T-helper 2 cell treated with Interferon-gamma antibody and Interleukin-4, amounts not matched to agents 5 μg/mL and 100 μg/mL, for 36 hours (primary cell): ENCODE results near the gene FLNB.

ENCODE experiments used
- DNase-seq: peaks from one replicate; pipeline ENCODE4 v3.0.0; 2021; ENCODE audit warnings: low spot score
- H3K27ac Mint-ChIP-seq: one replicate; pipeline ENCODE4 v1.8.0; 2021; ENCODE audit warnings: mild to moderate bottlenecking, mixed read lengths
- H3K27me3 Mint-ChIP-seq: one replicate; pipeline ENCODE4 v1.8.0; 2021; ENCODE audit warnings: low read depth, mixed read lengths
- H3K36me3 Mint-ChIP-seq: one replicate; pipeline ENCODE4 v1.8.0; 2021; ENCODE audit warnings: low read depth, mixed read lengths
- H3K4me1 Mint-ChIP-seq: one replicate; pipeline ENCODE4 v1.8.0; 2021; ENCODE audit warnings: low read depth, mixed read lengths
- H3K4me3 Mint-ChIP-seq: one replicate; pipeline ENCODE4 v1.8.0; 2022; ENCODE audit warnings: mild to moderate bottlenecking, moderate library complexity, mixed read lengths
- H3K9me3 Mint-ChIP-seq: one replicate; pipeline ENCODE4 v1.8.0; 2021; ENCODE audit warnings: mixed read lengths

FLNB gene

DNA sequence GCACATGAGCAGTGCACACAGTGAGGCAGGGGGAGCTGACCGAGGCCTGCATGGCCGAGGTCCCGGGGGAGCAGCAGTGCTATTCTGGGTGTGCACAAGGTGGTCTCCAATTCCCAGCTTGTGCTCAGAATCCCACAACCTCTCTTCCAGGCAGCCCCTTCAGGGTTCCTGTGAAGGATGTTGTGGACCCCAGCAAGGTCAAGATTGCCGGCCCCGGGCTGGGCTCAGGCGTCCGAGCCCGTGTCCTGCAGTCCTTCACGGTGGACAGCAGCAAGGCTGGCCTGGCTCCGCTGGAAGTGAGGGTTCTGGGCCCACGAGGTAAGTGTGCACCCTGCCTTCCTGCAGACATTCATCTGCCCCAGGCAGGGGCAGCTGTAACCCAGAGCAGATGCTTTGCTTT lies 122.4 kb downstream of the FLNB start:
- Mint-ChIP-seq H3K4me1 (peaks cover 10% of the 10 kb centered on the region), H3K4me3 (no peak overlapping the region), H3K36me3 (peaks cover 52% of the 10 kb centered on the region)

DNA sequence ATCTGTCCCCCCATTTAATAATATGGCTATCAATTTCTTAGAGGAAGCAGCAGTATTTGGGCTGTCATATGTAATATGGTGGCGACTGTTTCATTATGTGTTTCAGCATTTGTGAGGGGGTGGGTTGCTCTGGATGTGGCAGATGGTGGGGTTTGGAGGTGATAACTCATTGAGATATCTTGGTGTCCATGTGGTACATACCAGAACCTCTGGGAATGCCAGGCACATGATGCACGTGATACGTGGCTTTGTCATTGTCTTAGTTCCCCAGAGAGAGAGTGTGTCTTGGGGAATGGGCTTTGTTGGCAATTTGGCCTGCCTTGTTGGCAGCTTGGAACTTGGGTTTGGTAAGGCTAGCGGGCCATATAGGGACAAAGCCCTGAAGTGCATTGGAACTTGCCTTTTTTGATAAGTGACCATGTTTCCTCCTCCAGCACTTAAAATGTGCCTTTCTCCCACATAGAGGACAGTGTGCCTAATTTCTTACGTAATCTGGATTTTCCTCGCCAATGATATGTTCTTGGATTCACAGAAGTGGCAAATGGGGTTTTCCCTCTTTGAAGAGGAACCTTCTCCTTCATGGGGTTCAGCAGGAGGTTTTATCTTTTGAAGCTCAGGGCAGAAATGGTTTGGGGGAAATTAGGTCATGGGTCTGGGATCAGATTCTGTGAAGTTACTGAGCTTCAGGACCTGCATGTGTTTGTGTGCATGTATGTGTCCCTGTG lies 123.0 kb downstream of the FLNB start:
- DNase-seq: no peak
- Mint-ChIP-seq H3K4me3 (no peak overlapping the region), H3K9me3 (no peaks in the 10 kb centered on the region), H3K27me3 (no peaks in the 10 kb centered on the region), H3K36me3 (peaks cover 48% of the 10 kb centered on the region), H3K27ac (no peak overlapping the region), H3K4me1 (peaks cover 10% of the 10 kb centered on the region)

More for the DNA sequence above, 122.4 kb downstream of the FLNB start:
- no peak for DNase-seq
- no peak overlapping the region for H3K27ac Mint-ChIP-seq
- H3K9me3 Mint-ChIP-seq: no peaks in the 10 kb centered on the region
- no peaks in the 10 kb centered on the region for H3K27me3 Mint-ChIP-seq

DNA sequence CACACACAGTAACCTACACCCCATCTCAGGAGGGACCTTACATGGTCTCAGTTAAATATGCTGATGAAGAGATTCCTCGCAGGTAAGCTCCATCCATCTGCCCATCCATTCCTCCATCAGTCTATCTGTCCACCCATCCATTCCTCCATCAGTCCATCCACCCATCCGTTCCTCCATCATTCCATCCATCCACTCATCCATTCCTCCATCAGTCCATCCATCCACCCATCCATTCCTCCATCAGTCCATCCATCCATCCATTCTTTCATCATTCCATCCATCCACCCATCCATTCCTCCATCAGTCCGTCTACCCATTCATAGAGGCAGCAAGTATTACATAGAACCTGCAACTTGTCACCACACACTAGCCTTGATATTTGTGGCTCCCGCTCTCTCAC lies 124.6 kb downstream of the FLNB start:
- DNase-seq: no peak
- Mint-ChIP-seq H3K27ac (no peak overlapping the region), H3K27me3 (no peaks in the 10 kb centered on the region), H3K4me3 (no peak overlapping the region), H3K9me3 (no peaks in the 10 kb centered on the region), H3K4me1 (peaks cover 10% of the 10 kb centered on the region), H3K36me3 (peaks cover 43% of the 10 kb centered on the region)

DNA sequence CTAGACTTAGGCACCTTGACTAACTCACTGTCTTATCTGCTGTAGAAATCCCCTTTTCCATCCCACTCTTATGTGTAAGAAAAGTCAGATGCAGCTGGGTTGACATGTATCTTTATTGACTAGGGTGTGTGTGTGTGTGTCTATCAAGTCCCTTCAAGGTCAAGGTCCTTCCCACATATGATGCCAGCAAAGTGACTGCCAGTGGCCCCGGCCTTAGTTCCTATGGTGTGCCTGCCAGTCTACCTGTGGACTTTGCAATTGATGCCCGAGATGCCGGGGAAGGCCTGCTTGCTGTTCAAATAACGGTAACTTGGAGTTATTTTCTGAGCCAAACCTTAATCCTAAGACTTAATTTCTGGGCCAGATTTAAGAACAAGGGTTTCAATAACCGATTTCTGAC lies 126.2 kb downstream of the FLNB start:
- H3K9me3 Mint-ChIP-seq: no peaks in the 10 kb centered on the region
- no peak for DNase-seq
- no peaks in the 10 kb centered on the region for H3K4me1 Mint-ChIP-seq
- H3K36me3 Mint-ChIP-seq: peaks cover 41% of the 10 kb centered on the region
- H3K4me3 Mint-ChIP-seq: no peak overlapping the region
- H3K27ac Mint-ChIP-seq: no peak overlapping the region
- no peaks in the 10 kb centered on the region for H3K27me3 Mint-ChIP-seq

DNA sequence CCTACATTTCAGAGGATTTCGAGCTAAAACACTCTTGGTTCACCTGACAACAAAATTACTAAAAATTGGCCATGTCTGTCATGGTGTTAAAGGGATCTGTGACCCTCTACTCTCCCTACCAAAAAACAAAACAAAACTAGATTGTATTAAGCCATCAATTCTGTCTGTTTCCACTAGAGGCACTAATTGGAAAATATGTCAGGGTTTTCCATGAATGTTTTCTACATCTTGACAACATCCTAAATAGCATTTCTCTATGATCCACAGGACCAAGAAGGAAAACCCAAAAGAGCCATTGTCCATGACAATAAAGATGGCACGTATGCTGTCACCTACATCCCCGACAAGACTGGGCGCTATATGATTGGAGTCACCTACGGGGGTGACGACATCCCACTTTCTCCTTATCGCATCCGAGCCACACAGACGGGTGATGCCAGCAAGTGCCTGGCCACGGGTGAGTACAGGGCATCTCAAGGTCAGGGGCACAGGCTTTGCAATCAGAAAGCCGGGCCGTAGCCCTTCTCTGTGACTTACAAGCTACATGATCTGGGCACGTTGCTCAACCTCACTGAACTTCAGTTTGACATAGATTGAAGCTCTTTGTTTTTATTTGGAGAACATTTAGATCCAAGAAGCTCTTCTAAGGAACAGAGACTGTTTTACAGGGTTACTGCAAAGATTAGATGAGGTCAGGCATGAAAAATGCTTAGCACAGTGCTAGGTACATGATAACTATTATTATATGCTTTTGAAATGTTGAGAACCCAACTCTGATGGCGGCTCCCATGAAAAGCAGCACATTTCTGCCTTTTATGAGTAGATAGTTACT lies 127.7 kb downstream of the FLNB start:
- Mint-ChIP-seq H3K36me3 (peaks cover 43% of the 10 kb centered on the region), H3K4me1 (no peaks in the 10 kb centered on the region), H3K27me3 (no peaks in the 10 kb centered on the region), H3K4me3 (no peak overlapping the region), H3K27ac (no peak overlapping the region), H3K9me3 (no peaks in the 10 kb centered on the region)
- no peak for DNase-seq

DNA sequence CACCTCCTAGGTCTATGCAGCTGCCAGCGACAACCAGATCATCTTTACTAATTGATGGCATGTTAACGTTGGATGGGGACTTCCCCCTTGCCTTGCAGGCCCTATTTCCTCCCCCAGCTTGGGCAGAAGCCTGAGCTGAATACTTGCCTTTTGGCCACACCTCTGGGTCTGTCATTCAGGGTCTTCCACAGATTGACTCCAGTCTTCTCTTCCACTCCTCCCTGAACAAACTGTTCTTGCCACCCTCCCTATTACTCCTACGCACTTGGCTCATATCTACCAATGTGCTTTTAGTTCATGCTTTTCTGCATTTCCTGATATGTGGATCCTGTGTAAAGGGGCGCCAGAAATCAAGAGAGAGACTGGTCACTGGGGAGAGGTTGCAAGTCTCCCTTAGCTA lies 129.1 kb downstream of the FLNB start:
- H3K4me3 Mint-ChIP-seq: no peak overlapping the region
- no peaks in the 10 kb centered on the region for H3K9me3 Mint-ChIP-seq
- no peak overlapping the region for H3K27ac Mint-ChIP-seq
- no peak for DNase-seq
- no peaks in the 10 kb centered on the region for H3K4me1 Mint-ChIP-seq
- no peaks in the 10 kb centered on the region for H3K27me3 Mint-ChIP-seq
- peaks cover 51% of the 10 kb centered on the region for H3K36me3 Mint-ChIP-seq

DNA sequence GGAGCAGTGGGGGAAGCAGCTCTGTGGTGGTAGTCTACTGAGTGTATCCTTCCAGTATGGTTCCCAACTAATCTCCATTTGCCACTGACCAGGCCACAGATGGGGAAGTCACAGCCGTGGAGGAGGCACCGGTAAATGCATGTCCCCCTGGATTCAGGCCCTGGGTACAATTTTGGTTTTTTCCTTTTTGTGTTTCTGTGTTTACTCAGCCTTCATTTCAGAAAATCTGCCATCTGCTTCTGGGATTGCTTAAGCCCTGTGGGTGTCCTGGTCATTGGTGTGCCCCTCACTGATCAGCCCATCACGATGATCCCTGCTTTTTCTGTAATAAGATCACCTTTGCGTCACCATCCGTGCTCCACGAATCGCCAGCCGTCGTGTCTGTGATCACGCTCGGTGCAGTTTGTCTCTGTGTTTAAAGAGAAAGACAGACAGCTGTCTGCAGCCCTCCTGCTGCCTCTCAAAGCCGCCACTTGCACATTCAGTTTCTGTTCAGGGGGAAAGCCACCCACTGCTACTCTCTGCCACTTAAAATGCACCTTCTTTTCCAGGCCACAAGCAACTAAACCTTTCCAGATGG lies 133.6 kb downstream of the FLNB start:
- no peak overlapping the region for H3K27ac Mint-ChIP-seq
- H3K4me3 Mint-ChIP-seq: no peak overlapping the region
- no peak for DNase-seq
- no peaks in the 10 kb centered on the region for H3K9me3 Mint-ChIP-seq
- peaks cover 30% of the 10 kb centered on the region for H3K36me3 Mint-ChIP-seq
- no peaks in the 10 kb centered on the region for H3K27me3 Mint-ChIP-seq
- no peaks in the 10 kb centered on the region for H3K4me1 Mint-ChIP-seq

DNA sequence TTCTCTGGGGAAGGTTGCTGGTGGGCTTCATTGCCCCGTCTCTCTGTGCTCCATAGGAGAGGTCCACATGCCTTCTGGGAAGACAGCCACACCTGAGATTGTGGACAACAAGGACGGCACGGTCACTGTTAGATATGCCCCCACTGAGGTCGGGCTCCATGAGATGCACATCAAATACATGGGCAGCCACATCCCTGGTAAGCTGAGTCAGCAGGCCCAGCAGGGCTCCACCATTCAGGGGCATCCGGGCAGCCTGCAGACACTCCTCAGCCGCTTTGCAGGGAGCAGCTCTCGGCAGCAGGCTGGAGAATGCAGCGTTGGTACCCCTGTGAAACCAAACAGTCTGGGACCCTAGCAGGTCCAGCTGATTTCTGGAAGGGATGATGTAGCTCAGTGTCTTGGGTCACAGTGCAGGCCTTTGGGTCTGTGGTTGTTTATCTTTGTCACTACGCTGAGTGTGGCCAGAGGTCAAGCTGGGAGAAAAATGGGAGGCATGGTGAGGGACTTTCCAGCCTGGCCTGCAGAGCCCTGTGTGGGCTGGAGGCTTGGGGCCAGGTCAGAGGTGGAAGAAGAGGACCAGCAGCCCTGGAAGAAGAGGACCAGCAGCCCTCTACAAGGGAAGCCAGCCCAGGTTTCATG lies 135.3 kb downstream of the FLNB start:
- Mint-ChIP-seq H3K9me3 (no peaks in the 10 kb centered on the region), H3K27ac (no peak overlapping the region), H3K4me1 (no peaks in the 10 kb centered on the region), H3K27me3 (no peaks in the 10 kb centered on the region), H3K4me3 (no peak overlapping the region), H3K36me3 (peaks cover 27% of the 10 kb centered on the region)
- DNase-seq: no peak

DNA sequence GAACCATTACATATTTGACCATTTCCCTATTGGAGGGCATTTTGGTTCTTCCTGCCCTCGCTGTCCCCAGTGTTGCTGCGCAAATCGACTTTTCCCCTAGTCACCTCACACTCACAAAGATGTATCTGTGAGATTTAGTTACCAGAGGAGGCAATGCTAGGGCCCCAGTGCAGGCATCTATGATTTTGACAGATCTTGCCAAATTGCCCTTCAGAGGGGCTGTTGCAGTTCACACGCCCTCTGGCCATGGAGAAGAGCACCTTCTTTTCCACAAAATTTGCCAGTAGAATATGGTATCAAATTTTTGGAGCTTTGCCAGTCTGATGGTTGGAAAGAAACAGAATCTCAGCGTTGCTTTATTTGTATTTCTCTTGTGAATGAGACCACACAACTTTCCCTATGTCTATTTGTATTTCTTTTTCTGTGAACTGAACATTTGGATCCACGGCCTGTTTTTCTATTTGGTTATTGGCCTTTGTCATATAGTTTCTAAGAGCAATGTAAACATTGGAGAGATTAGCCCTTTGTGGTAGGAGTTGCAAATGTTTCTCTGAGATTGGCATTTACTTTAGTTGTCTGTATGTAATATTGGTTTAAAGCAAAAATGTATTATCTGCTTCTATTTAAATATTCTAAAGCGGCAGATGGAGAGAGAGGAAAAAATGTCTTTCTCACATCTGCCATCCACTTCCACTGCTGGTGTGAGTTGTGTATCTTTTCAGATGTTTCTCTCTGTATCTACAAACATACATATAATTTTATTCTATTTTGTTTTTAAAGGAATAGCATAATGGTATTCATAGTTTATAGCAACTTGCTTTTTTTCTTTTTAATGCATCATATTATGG lies 136.5 kb downstream of the FLNB start:
- H3K27ac Mint-ChIP-seq: no peak overlapping the region

DNA sequence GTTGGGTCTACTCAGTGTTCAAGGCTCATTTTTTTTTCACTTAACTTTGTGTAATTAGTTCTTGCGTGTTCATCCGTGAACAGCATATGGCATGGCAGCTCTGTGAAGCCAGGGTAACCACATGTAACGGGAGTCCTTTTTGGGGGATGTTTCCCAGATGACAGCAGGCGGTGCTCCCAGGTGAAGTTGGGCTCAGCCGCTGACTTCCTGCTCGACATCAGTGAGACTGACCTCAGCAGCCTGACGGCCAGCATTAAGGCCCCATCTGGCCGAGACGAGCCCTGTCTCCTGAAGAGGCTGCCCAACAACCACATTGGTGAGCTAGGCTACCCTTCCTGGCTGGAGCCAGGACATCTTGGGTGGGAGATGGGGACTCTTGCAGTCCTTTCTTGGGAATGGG lies 139.8 kb downstream of the FLNB start:
- no peak overlapping the region for H3K27ac Mint-ChIP-seq
- H3K36me3 Mint-ChIP-seq: peaks cover 18% of the 10 kb centered on the region
- no peaks in the 10 kb centered on the region for H3K9me3 Mint-ChIP-seq
- DNase-seq: no peak
- H3K27me3 Mint-ChIP-seq: no peaks in the 10 kb centered on the region
- H3K4me1 Mint-ChIP-seq: no peaks in the 10 kb centered on the region
- H3K4me3 Mint-ChIP-seq: no peak overlapping the region

More for the DNA sequence above, 136.5 kb downstream of the FLNB start:
- no peaks in the 10 kb centered on the region for H3K4me1 Mint-ChIP-seq
- H3K27me3 Mint-ChIP-seq: no peaks in the 10 kb centered on the region
- H3K4me3 Mint-ChIP-seq: no peak overlapping the region
- no peak for DNase-seq
- peaks cover 26% of the 10 kb centered on the region for H3K36me3 Mint-ChIP-seq
- H3K9me3 Mint-ChIP-seq: no peaks in the 10 kb centered on the region

DNA sequence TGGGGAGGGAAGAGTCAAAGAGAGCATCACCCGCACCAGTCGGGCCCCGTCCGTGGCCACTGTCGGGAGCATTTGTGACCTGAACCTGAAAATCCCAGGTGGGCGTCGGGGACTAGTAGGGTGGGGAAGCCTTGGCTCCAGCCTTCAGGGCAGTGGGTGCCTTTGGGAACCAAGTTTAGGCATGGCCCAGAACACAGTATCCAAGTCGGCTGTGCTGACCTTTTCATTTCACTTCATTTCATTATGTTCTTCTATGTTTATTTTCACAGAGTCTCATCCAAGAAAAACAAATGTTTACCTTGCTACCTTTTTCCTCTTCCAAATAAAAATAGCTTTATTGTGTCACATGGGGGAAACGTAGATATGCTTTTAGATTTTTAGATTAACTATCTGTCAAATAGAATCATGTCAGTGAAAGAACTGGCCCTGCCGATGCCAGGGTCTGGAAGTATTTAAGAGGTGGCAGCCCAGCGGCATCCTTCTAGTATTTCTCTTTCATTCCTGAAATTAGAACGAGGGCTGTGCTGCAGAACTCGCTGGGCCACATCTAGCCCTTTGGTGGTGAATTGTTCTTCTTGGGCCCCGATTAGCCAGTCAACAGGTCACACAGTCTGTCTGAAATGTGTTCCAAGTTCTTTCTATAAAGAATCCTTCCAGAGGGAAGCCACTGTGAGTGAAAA lies 142.0 kb downstream of the FLNB start:
- peaks cover 18% of the 10 kb centered on the region for H3K36me3 Mint-ChIP-seq
- no peaks in the 10 kb centered on the region for H3K4me1 Mint-ChIP-seq
- no peak for DNase-seq
- no peak overlapping the region for H3K27ac Mint-ChIP-seq
- H3K4me3 Mint-ChIP-seq: no peak overlapping the region
- no peaks in the 10 kb centered on the region for H3K27me3 Mint-ChIP-seq
- no peaks in the 10 kb centered on the region for H3K9me3 Mint-ChIP-seq

DNA sequence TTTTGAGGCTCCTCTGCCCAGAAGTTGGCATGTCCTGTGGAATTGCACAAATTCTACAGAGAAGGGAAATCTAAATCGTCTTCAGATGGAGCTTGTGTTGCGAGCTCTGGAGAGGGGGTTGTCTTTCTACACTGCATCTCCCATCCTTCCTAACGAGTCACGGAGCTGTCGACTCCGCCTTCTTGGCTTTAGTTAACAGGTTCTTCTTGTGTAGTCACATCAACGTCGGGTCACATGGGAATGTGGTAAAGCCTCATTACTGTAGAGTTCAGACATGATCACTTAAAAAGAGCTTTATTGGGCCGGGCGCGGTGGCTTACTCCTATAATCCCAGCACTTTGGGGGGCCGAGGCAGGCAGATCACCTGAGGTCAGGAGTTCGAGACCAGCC lies 142.6 kb downstream of the FLNB start:
- Mint-ChIP-seq H3K4me1 (no peaks in the 10 kb centered on the region), H3K27me3 (no peaks in the 10 kb centered on the region), H3K36me3 (peaks cover 18% of the 10 kb centered on the region), H3K9me3 (no peaks in the 10 kb centered on the region), H3K27ac (no peak overlapping the region), H3K4me3 (no peak overlapping the region)
- no peak for DNase-seq

DNA sequence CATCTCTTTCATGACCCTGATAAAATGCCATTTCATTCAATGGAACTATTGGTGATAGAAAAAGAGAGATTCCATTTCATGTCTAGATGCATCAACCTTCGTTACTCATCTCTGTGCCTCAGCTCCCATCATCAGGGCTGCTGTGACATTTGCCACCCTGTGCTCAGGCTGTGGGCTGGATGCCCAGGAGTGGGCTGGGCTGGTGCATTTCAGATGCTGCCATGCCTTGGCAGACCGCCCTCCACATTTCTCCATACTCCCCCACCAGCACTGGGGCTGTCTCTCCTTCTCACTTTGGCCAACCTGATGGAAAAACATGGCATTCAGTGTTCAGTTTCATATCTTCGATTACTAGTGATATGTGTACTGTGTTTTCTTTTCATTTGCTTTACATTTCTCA lies 143.4 kb downstream of the FLNB start:
- no peak overlapping the region for H3K4me3 Mint-ChIP-seq
- DNase-seq: no peak
- H3K27me3 Mint-ChIP-seq: no peaks in the 10 kb centered on the region
- H3K36me3 Mint-ChIP-seq: peaks cover 18% of the 10 kb centered on the region
- H3K27ac Mint-ChIP-seq: no peak overlapping the region
- H3K4me1 Mint-ChIP-seq: no peaks in the 10 kb centered on the region
- no peaks in the 10 kb centered on the region for H3K9me3 Mint-ChIP-seq
